K562 (cell line): ENCODE data around the gene MTREX. TPM values are rescaled to one million over a fixed set of nuclear protein-coding genes. Genes with fewer than 3 reads are reported as not detected.

Source experiments
- ATAC-seq: fragments of 200-7000 bp; cut with Tn5 transposase; 3 replicates; pipeline ENCODE4 v1.9.1; 2020; ENCODE audit warnings: moderate library complexity
- BruUV-seq: library from RNA; stranded (reverse); fragments of 400-500 nt; replicated peaks from 2 replicates; lab custom pipeline; 2021; lab: Mats Ljungman, UMichigan
- CTCF ChIA-PET: fragments of 300-600 bp; formaldehyde crosslinking; extraction: SDS; loops from one replicate; lab custom pipeline; 2021; ENCODE audit warnings: low intra/inter-chr PET ratio; lab: Yijun Ruan, JAX
- POLR2A ChIA-PET: fragments of 300-600, 350-650 bp; sonication (Branson Sonifier 250); formaldehyde crosslinking; extraction: SDS; loops from one replicate; lab custom pipeline; 2021; ENCODE audit warnings: antibody characterized with exemption, inconsistent platforms; lab: Yijun Ruan, JAX
- DNase-seq, 4 experiments: peaks; one replicate each; pipeline versions ENCODE4 v3.0.0 to v3.0.0-alpha.2; 2011 to 2018; ENCODE audit warnings: low spot score in 3 of 4, mixed read lengths in 3 of 4; ENCODE audit errors: extremely low read depth in 1 of 4
- FAIRE-seq: peaks from 2 replicates; lab custom pipeline; 2011; peaks lifted over from hg19 to GRCh38; lab: Jason Lieb, UNC
- H2AFZ ChIP-seq: 2 replicates; pipeline ENCODE4 v1.6.0; 2011; ENCODE audit warnings: low read depth, low read length, control low read depth, inconsistent platforms
- H3K27ac ChIP-seq: fragments of 200-600 bp; 3 replicates; pipeline ENCODE4 v1.8.0; 2011; ENCODE audit warnings: low read depth, mild to moderate bottlenecking, control low read depth, inconsistent platforms, low read length, moderate library complexity, mixed read lengths; ENCODE audit errors: extremely low read depth
- H3K27me3 ChIP-seq, 2 experiments: fragments of 300-600 bp in 1 of 2; 2 replicates in 1 of 2; 3 replicates in 1 of 2; pipeline versions ENCODE4 v1.6.0 to v1.8.0; 2011; ENCODE audit warnings: inconsistent platforms in 2 of 2, low read length in 2 of 2, mild to moderate bottlenecking in 1 of 2, mixed read lengths in 1 of 2, moderate library complexity in 1 of 2; ENCODE audit not compliant: control insufficient read depth in 2 of 2, insufficient read depth in 2 of 2
- H3K36me3 ChIP-seq: fragments of 300-600 bp; 3 replicates; pipeline ENCODE4 v1.8.0; 2011; ENCODE audit warnings: mild to moderate bottlenecking, low read length, inconsistent platforms; ENCODE audit not compliant: control insufficient read depth, insufficient read depth
- H3K4me1 ChIP-seq, 2 experiments: fragments of 200-600 bp in 1 of 2; replicated peaks in 1 of 2; 2 replicates in 1 of 2; 3 replicates in 1 of 2; pipeline versions ENCODE4 v1.5.1 to v1.8.0; 2011; ENCODE audit warnings: inconsistent platforms in 2 of 2, low read length in 2 of 2, mild to moderate bottlenecking in 1 of 2, mixed read lengths in 1 of 2, moderate library complexity in 1 of 2; ENCODE audit not compliant: control insufficient read depth in 2 of 2, insufficient read depth in 2 of 2
- H3K4me2 ChIP-seq: 2 replicates; pipeline ENCODE4 v1.6.1; 2011; ENCODE audit warnings: low read length, control low read depth, inconsistent platforms, mixed read lengths; ENCODE audit not compliant: insufficient read depth
- H3K4me3 ChIP-seq: fragments of 200-600 bp; sonication (generic), shearing (Covaris generic); 2 replicates; pipeline ENCODE4 v1.5.1; 2016; ENCODE audit warnings: control low read depth, inconsistent platforms
- H3K79me2 ChIP-seq: fragments of 200-600 bp; 3 replicates; pipeline ENCODE4 v1.8.0; 2011; ENCODE audit warnings: low read length, inconsistent platforms; ENCODE audit not compliant: control insufficient read depth, insufficient read depth
- H3K9ac ChIP-seq, 2 experiments: 2 replicates each; pipeline versions ENCODE4 v1.6.0 to v1.6.1; 2011; ENCODE audit warnings: low read depth in 2 of 2, low read length in 2 of 2, control low read depth in 1 of 2, inconsistent platforms in 1 of 2, mild to moderate bottlenecking in 1 of 2, mixed read lengths in 1 of 2; ENCODE audit not compliant: insufficient read depth in 1 of 2
- H3K9me1 ChIP-seq: one replicate; pipeline ENCODE4 v1.6.0; 2011; ENCODE audit warnings: inconsistent platforms, mild to moderate bottlenecking, low read length, moderate library complexity; ENCODE audit not compliant: control insufficient read depth, insufficient read depth
- H3K9me3 ChIP-seq: replicated peaks from 2 replicates; pipeline ENCODE4 v1.5.1; 2011; ENCODE audit warnings: low read depth, low read length, inconsistent platforms; ENCODE audit not compliant: control insufficient read depth, insufficient read depth
- H4K20me1 ChIP-seq: replicated peaks from 2 replicates; pipeline ENCODE4 v1.6.1; 2011; ENCODE audit warnings: low read length, inconsistent platforms, mixed read lengths; ENCODE audit not compliant: control insufficient read depth, insufficient read depth
- CCAR2 ChIP-seq: fragments of 200-400 bp; formaldehyde crosslinking; IDR thresholded peaks from 2 replicates; pipeline ENCODE4 v1.6.1; 2017; ENCODE audit warnings: mild to moderate bottlenecking, low read depth, low read length
- FOXP4 ChIP-seq: sonication (generic); formaldehyde crosslinking; IDR thresholded peaks from 2 replicates; pipeline ENCODE4 v1.8.0; 2022; ENCODE audit warnings: mild to moderate bottlenecking, missing genetic modification reagents, borderline replicate concordance
- KDM1A ChIP-seq, 2 experiments: fragments of 450-650 bp; IDR thresholded peaks; 2 replicates each; pipeline ENCODE4 v1.6.1; 2016; ENCODE audit warnings: mild to moderate bottlenecking in 2 of 2
- MAFF ChIP-seq: IDR thresholded peaks from 2 replicates; pipeline ENCODE4 v1.6.1; 2012; ENCODE audit warnings: low read length, improper control_type of control experiment
- MEF2D ChIP-seq: conservative IDR thresholded peaks from 2 replicates; pipeline ENCODE4 v1.6.1; 2016; ENCODE audit warnings: low read depth, missing genetic modification characterization, missing compliant biosample characterization
- MXI1 ChIP-seq: IDR thresholded peaks from 2 replicates; pipeline ENCODE4 v1.6.1; 2011; ENCODE audit warnings: low read depth, mild to moderate bottlenecking, improper control_type of control experiment, low read length
- PRPF4 ChIP-seq: fragments of 200-400 bp; formaldehyde crosslinking; IDR thresholded peaks from one replicate; pipeline ENCODE4 v1.6.1; 2017; ENCODE audit warnings: low read length, low read depth, mild to moderate bottlenecking; ENCODE audit not compliant: insufficient read depth, poor library complexity, severe bottlenecking
- STAT5A ChIP-seq: IDR thresholded peaks from 2 replicates; pipeline ENCODE4 v1.6.1; 2012; ENCODE audit warnings: low read length, inconsistent platforms, borderline replicate concordance
- TBP ChIP-seq: optimal IDR thresholded peaks from 2 replicates; pipeline ENCODE3; 2011; ENCODE audit warnings: low read depth, low read length, improper control_type of control experiment
- TCF15 ChIP-seq: fragments of 250-450 bp; sonication (Bioruptor Pico); IDR thresholded peaks from 2 replicates; pipeline ENCODE4 v1.8.0; 2022; ENCODE audit warnings: moderate library complexity, mild to moderate bottlenecking, inconsistent platforms
- TEAD1 ChIP-seq, 2 experiments: fragments of 450-650 bp in 1 of 2; sonication (generic) in 1 of 2; formaldehyde crosslinking; IDR thresholded peaks; 2 replicates each; pipeline versions ENCODE4 v1.4.0 to v1.8.0; 2020 to 2022; ENCODE audit warnings: mild to moderate bottlenecking in 2 of 2, missing genetic modification reagents in 1 of 2
- U2AF2 ChIP-seq: fragments of 200-400 bp; formaldehyde crosslinking; optimal IDR thresholded peaks from 2 replicates; pipeline ENCODE3; 2017; ENCODE audit warnings: low read depth, mild to moderate bottlenecking, low read length
- ZNF232 ChIP-seq: sonication (generic); formaldehyde crosslinking; IDR thresholded peaks from 2 replicates; pipeline ENCODE4 v1.8.0; 2022; ENCODE audit warnings: mild to moderate bottlenecking, missing genetic modification reagents
- WGBS: fragments of 100-300 bp; shearing (Covaris generic); methylation state at CpG from one replicate; pipeline ENCODE4 v1.1.6; 2016; ENCODE audit warnings: low coverage, mixed read lengths; ENCODE audit not compliant: insufficient coverage; ENCODE audit errors: missing lambda C conversion rate; 5-methylcytosine and 5-hydroxymethylcytosine counted together
- in situ Hi-C: fragments of 300-500 bp; cut with MboI; formaldehyde crosslinking; loops from 4 replicates; pipeline ENCODE4 v1.15.0; 2018; ENCODE audit warnings: inconsistent platforms, mixed read lengths
- intact Hi-C: fragments of 100-400 bp; cut with micrococcal nuclease; formaldehyde crosslinking; loops from 2 replicates; pipeline ENCODE4 v1.14.2; 2022
- polyA plus RNA-seq, 8 experiments: library from polyadenylated mRNA; depleted of rRNA in 4 of 8; stranded (reverse) in 5 of 8; unstranded in 3 of 8; fragments of >200 nt; fragmentation: Nextera tagmentation in 2 of 8; fragmentation: Illumina TruSeq in 1 of 8; extraction: Ambion mirVana in 2 of 8; extraction: Trizol in 1 of 8; gene quantifications; 2 replicates each; pipeline versions ENCODE4 v1.2.1 to v1.2.3, GENCODE V29; 2011 to 2014; ENCODE audit warnings: inconsistent platforms in 1 of 8, missing spikeins in 1 of 8
- total RNA-seq, 7 experiments: library from RNA; depleted of rRNA in 6 of 7; stranded (reverse); fragments of >200 nt in 6 of 7; fragmentation: Illumina TruSeq in 2 of 7; extraction: Trizol in 2 of 7; gene quantifications; 2 replicates each; pipeline versions ENCODE4 v1.2.1 to v1.2.3, GENCODE V29; 2011 to 2021; ENCODE audit warnings: low replicate concordance in 1 of 7

The MTREX gene
- total and polyA plus RNA-seq, 9 of the 15 experiments (the other 6 are each of a cell fraction or from before 2014, with no cell fraction given) = 52.9 to 193 (median 150) TPM

GRCh38 chr5:55453211-55453610 lies 145.4 kb downstream of the MTREX start (continued):
- no peak for TF ChIP-seq TCF15 (CRISPR knock-in tag)
- no peak for TF ChIP-seq TEAD1 (CRISPR knock-in tag; IDR thresholded peaks at IDR 0.05)
- no peak for TF ChIP-seq MXI1
- no peak for TF ChIP-seq TBP
- no peak for TF ChIP-seq MAFF
- TF ChIP-seq STAT5A = no peak
- TF ChIP-seq FOXP4 (CRISPR knock-in tag) = no peak

- in situ Hi-C loops = no loop called here
- DNase-seq (no peak), ATAC-seq (no peak), FAIRE-seq (no peak)
- H2AFZ ChIP-seq = no peak overlapping the region
- intact Hi-C loops = no loop called here
- H3K36me3 ChIP-seq = no peaks in the 10 kb centered on the region
- H3K27me3 ChIP-seq = peaks cover 4 to 10% of the 10 kb centered on the region in 2 experiments; a peak in 2 of 5 replicates
- no peak overlapping the region for H3K9ac ChIP-seq
- H3K79me2 ChIP-seq = no peaks in the 10 kb centered on the region
- H3K4me1 ChIP-seq = no peaks in the 10 kb centered on the region
- ChIA-PET CTCF (no interaction called here), POLR2A (interaction anchor here (0.9 kb wide), 1 partner anchor 733 kb away, joined by 3 read pairs; no protein-coding TSS in a partner anchor)
- H3K4me3 ChIP-seq = no peak overlapping the region
- 0% methylated on average over 2 of the region's 2 CpGs for WGBS
- BruUV-seq = no TSS peak
- no peaks in the 10 kb centered on the region for H3K9me1 ChIP-seq
- H3K27ac ChIP-seq = no peak overlapping the region
- no peaks in the 10 kb centered on the region for H4K20me1 ChIP-seq
- H3K9me3 ChIP-seq = no peaks in the 10 kb centered on the region
- H3K4me2 ChIP-seq = no peak overlapping the region
- TF ChIP-seq KDM1A (IDR thresholded peaks at IDR 0.05) (no peak), U2AF2 (no peak), MEF2D (tag) (no peak), CCAR2 (no peak), TEAD1 (CRISPR knock-in tag; IDR thresholded peaks at IDR 0.05) (no peak), ZNF232 (no peak), MXI1 (no peak), PRPF4 (no peak)
Measured at GRCh38 chr5:55454282-55454681, 146.5 kb downstream of the MTREX start.
